GM18951 (cell line): ENCODE results near the gene KCTD16.

Source experiments
- POLR2A ChIP-seq: IDR thresholded peaks from 4 replicates; pipeline ENCODE4 v1.6.1; 2011; ENCODE audit warnings: mild to moderate bottlenecking; ENCODE audit not compliant: insufficient read length, insufficient read depth; ENCODE audit errors: extremely low read depth
- in situ Hi-C: fragments of 300-500 bp; cut with MboI; formaldehyde crosslinking; loops from one replicate; pipeline ENCODE4 v1.12.0; 2022; ENCODE audit warnings: low sequenced_read_pairs, mixed read lengths, inconsistent platforms; ENCODE audit not compliant: unreplicated experiment

Gene KCTD16

DNA sequence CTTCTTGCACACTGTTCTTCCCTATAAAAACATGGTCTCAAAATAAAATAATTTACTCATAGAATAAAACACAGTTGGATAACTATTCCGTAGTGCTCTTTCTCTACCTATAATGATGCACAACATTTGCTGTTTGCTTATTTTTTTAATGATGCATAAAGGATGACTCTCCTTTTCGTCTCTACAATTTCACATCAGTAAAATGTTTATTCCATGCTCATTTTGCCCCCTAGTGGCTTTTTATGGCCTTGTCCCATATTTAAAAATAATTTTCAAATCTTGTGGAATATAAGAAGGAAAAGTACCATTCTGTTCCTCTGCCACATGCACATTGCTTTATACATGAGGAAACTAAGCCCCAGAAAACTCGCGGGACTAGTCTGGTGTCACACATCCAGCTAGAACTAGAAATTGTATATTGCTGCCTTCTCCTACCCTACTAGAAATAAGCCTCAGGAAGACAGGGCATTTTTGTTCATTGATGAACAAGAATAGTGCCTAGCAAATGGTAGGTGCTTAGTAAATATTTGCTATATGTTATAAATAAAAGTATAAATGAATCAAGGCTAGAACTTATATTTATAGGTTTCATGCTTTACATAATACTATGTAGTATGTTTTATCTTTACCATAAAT lies 12.7 kb downstream of the KCTD16 start:
- no peak for TF ChIP-seq POLR2A
- in situ Hi-C loops = loop anchor here (25.0 kb wide), 1 partner anchor 1271 kb away; no protein-coding TSS in a partner anchor

DNA sequence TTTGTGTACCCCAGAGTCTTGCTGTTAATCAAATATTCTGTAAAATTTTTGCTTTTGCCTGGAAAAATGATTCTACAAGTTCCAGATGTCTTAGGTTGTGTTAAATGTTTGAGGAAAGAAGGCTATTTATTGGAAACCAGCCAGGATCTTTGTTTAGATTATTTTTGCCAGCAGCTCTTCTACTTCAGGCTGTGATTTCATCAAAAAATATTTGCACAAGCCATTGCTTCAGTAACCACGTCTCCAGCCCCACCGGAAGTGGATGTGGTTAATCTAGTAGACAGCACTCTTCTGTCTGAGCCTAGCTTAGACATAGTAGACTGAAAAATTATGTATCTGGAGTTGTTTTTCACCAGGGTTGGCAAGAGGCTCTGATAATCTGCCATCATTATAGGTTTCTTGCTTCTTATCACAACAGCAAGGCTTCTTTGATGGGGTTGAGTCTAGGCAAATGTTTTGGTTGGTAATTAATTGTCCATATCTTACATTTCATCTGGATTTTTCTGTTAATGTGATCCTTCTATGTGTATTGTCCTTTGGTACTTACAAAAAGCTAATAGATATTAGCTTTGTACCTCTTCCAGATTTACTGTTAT lies 17.1 kb downstream of the KCTD16 start:
- in situ Hi-C loops = loop anchor here (25.0 kb wide), 1 partner anchor 1275 kb away; no protein-coding TSS in a partner anchor
- no peak for TF ChIP-seq POLR2A

DNA sequence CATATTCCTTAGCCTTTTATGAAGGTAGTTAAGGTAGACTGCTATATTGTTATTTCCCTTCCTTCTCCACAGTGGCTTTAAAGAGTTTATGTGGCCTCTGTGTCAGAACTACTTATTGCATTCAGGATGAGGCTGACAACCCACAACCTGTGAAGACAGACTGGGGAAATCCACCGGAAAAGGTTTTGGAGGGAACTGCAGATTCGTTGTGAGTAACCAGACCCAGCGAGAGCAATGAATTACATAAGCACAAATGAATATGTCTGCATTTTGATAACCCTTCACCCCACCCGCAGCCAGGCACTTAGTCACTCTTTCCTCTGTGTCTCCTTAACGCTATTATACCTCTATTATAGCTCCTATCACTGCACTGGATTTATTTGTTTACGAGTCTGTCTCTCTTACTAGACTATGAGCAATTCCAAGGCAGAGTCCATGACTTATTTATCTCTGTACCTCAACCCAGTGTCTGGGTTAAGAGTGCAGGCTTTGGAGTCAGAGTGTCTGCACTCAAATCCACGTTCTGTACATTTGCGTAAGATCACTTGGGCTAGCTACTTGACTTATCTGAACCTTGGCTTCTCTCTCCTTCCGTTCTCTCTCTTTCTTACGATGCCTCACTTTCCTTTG lies 19.2 kb downstream of the KCTD16 start:
- in situ Hi-C loops = loop anchor here (25.0 kb wide), 1 partner anchor 1278 kb away; no protein-coding TSS in a partner anchor
- TF ChIP-seq POLR2A = no peak

DNA sequence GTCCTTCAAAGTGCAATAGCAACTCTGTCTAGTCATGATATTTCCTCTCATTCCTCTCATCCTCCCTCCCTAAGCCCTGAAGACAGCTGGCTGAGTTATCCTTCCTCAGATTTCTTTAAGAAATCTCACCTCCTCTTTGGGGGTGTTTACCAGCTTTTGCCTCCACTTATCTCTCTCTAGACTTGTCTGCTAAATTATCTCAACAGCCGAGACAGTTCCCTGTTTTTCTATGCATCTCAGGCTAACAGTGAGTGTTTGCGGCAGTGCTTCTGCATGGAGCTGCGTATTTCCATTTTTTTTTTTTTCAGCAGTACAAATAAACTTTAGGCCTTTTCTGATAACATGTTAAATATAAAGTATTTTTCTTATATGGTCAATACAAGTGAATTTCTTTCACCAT lies 20.9 kb downstream of the KCTD16 start:
- in situ Hi-C loops = loop anchor here (25.0 kb wide), 1 partner anchor 1279 kb away; no protein-coding TSS in a partner anchor
- no peak for TF ChIP-seq POLR2A

DNA sequence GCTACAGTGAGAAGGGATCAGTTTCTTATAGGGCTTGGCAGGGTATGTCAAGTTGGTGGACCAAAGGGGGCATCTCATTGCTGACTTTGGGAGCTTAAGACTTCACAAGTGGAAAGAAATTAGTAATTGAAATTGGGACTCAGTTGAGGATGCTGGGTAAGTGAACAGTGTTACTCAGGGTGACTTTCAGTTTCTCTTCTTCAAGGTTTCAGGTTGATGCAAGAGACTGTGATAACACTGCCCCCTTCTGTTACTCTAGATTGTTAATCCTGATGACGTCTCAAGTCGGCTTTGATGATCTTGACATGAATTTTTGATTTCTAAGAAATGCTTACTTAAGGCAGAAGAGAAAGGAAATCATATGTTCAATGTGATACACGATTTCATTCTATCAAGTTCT lies 21.3 kb downstream of the KCTD16 start:
- TF ChIP-seq POLR2A = no peak
- in situ Hi-C loops = loop anchor here (25.0 kb wide), 1 partner anchor 1280 kb away; no protein-coding TSS in a partner anchor

DNA sequence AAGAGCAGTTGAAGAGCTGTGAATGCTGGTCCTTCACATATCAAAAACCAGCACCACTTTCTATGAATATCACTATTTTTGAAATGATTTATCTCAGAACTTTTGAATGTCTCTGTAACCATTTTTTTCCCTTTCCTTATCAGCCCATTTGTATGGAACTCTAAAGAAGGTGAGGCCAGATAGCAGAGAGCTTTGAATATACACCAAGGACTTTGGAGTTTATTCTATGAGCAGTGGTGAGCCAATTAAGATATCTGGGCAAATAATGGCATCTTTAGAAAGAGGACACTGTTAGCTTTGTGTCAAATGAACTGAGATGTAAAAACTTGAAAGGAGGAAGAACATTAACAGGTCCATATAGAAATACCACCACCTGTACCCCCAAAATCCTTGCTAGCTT lies 22.0 kb downstream of the KCTD16 start:
- in situ Hi-C loops = loop anchor here (25.0 kb wide), 1 partner anchor 1280 kb away; no protein-coding TSS in a partner anchor
- TF ChIP-seq POLR2A = no peak

DNA sequence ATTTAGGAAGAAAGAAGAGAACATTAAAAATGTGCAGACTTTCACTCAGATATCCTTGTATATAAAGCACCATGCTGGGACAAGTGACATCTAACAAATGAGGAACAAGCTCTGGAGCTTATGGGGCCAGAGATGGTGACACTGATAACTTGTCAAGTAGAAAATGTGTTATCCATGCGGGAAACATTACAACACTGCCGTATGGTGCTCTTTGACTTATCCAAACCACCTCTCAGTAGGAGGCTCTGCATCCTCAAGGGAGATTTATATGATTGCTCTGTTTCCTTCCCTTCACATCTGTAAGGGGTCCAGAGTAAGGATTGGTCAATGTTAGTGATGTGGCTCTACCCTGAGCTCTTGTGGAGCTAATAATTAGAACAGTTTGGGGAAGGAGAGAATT lies 23.5 kb downstream of the KCTD16 start:
- in situ Hi-C loops = loop anchor here (25.0 kb wide), 1 partner anchor 1282 kb away; no protein-coding TSS in a partner anchor

DNA sequence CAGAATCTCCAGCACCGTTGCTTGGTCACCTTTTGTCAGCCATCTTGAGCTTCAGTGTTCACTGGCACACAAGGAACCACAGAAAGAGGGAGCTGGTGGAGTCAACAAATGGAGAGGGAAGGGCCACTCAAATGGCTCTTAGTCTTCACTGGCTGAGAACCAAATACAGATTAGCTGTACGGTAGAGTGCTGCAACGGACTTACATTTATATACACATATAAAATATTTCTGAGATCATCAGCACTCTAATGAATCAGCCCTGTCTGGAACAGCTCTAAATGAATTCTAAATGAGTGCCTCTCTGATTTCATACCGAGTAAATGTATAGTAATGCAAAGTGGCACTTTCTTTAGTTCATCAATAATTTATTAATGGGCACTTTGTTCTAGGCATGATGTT lies 24.8 kb downstream of the KCTD16 start:
- TF ChIP-seq POLR2A = no peak
- in situ Hi-C loops = loop anchor here (25.0 kb wide), 1 partner anchor 1283 kb away; no protein-coding TSS in a partner anchor

More for the DNA sequence above, 23.5 kb downstream of the KCTD16 start:
- no peak for TF ChIP-seq POLR2A

DNA sequence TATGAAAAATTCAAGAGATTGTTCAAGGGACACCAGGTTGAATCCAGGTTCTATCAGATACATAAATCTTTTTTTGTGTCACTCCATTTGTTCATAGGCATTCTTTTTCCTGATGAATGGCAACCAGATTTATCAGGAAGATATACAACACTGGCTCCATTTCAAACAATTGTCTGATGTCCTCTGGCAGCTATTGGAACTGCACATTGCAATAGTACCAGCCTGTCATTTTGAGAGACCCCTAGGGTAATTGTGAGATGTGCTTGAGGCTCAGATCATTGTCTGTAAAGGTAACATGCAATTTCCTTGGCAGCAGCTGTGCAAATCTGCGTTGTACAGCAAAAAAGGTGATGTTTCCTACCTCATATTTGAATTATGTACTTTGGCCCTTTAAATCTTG lies 25.9 kb downstream of the KCTD16 start:
- in situ Hi-C loops = loop anchor here (25.0 kb wide), 1 partner anchor 1284 kb away; no protein-coding TSS in a partner anchor
- no peak for TF ChIP-seq POLR2A

DNA sequence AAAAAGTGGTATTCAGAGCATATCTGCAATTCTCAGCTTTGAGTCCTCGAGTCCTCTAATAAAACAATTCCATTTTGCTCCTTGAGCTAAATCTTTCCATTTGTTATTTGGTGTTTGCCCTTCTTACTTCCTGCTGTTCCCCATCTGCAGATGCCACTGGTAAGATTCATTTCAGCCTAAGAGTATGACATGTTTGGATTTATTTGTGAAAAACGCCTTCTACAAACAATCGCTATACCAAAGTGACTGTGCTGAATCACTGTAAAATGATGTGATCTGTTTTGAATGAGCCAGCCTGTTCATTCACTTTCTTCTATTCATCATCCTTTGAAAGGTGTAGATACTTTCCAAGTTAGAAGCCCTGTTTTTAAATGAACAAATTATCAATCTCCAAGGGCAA lies 27.7 kb downstream of the KCTD16 start:
- TF ChIP-seq POLR2A = no peak
- in situ Hi-C loops = loop anchor here (25.0 kb wide), 1 partner anchor 1286 kb away; no protein-coding TSS in a partner anchor

DNA sequence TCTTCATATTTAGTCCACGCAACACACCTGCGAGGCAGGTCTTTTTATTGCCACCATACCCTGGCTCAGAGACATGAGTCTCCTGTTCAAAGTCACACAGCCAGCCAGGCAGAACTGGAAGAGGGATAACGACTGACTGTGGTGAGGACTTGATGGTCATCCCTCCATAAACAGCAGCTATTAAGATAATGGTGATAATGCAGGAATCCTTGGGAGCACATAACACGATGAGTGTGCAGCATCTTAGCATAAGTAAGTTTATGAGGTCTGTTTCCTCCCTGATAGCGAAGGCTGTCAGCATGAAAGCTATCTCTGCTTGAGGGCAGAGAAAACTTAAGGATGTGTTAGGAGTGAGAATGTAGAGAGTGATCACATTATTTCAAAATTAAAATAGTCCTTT lies 30.9 kb downstream of the KCTD16 start:
- TF ChIP-seq POLR2A = no peak
- in situ Hi-C loops = loop anchor here (25.0 kb wide), 2 partner anchors 1036 to 1636 kb away; partner anchors contain the start of gene PRELID2

DNA sequence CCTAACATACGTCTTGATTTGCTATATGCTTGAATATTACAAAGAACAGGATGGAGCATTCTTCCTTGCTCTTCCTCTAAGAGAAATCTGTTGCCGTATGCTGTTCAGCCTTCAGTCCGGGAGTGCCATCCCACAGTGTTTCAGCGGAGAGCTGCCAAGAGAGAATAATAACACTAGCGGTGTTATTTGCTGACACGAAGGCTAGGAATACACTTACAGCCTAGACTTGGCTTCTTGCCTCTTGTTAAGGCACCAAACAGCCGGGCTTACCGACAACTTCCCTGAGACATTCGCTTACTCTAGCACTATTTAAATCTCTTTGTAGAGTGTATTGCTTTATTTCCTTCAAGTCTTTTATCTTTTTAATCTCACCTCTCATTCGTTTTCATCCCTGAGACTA lies 31.4 kb downstream of the KCTD16 start:
- TF ChIP-seq POLR2A = no peak
- in situ Hi-C loops = loop anchor here (25.0 kb wide), 2 partner anchors 1035 to 1635 kb away; partner anchors contain the start of gene PRELID2

DNA sequence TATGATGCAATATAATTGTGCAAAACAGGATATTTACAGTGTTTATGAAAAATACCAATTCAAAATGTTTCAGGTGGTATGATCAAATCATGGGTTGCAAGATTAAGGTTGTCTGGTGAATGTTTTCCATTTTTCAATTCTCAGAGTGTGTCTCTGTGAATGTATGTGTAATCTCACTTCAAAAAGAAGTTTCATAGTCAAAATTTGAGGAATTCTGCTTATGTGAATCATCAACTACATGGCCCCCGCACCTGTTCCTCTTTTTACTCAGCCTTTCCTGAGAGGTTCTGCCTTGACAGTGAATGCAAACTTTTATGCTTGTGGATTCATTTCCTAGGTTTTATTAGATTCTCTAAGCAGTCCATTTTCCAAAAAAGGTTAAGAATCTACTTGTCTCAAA lies 32.1 kb downstream of the KCTD16 start:
- in situ Hi-C loops = loop anchor here (25.0 kb wide), 2 partner anchors 1035 to 1635 kb away; partner anchors contain the start of gene PRELID2
- TF ChIP-seq POLR2A = no peak
